PC-3 (cell line): ENCODE results near the gene TMEM196. TPM values are rescaled to one million over a fixed set of nuclear protein-coding genes. Genes with fewer than 3 reads are reported as not detected.

Experiments
- ATAC-seq: fragments of 200-7000 bp; cut with Tn5 transposase; 2 replicates; pipeline ENCODE4 v1.9.1; 2020; ENCODE audit warnings: mild to moderate bottlenecking, moderate library complexity
- BruUV-seq: library from RNA; stranded (reverse); fragments of 400-500 nt; replicated peaks from 2 replicates; lab custom pipeline; 2021; lab: Mats Ljungman, UMichigan
- CTCF ChIA-PET: fragments of 300-600 bp; sonication (Branson Sonifier 250); formaldehyde crosslinking; loops from one replicate; lab custom pipeline; 2022; ENCODE audit warnings: antibody characterized with exemption; lab: Charles Lee
- POLR2A ChIA-PET: fragments of 300-600 bp; sonication (Branson Sonifier 250); formaldehyde crosslinking; loops from one replicate; lab custom pipeline; 2022; ENCODE audit warnings: antibody characterized with exemption; ENCODE audit not compliant: unreplicated experiment; lab: Charles Lee
- DNase-seq: peaks from one replicate; pipeline ENCODE4 v3.0.0-alpha.2; 2015
- H2AFZ ChIP-seq: fragments of 300-600 bp; sonication (generic); 2 replicates; pipeline ENCODE4 v1.6.0; 2016; ENCODE audit warnings: antibody characterized with exemption, low read length
- H3F3A ChIP-seq: fragments of 300-600 bp; sonication (generic); one replicate; pipeline ENCODE4 v1.6.0; 2017; ENCODE audit warnings: antibody characterized with exemption, low read length, control low read depth, mild to moderate bottlenecking; ENCODE audit not compliant: unreplicated experiment
- H3K27ac ChIP-seq: fragments of 300-600 bp; sonication (generic); 2 replicates; pipeline ENCODE4 v1.5.1; 2016; ENCODE audit warnings: mild to moderate bottlenecking, low read length
- H3K27me3 ChIP-seq: fragments of 300-600 bp; sonication (generic); 2 replicates; pipeline ENCODE4 v1.6.1; 2016; ENCODE audit warnings: low read length, mixed read lengths
- H3K36me3 ChIP-seq: fragments of 300-600 bp; sonication (generic); 2 replicates; pipeline ENCODE4 v1.6.1; 2016; ENCODE audit warnings: low read depth, mixed run types, low read length, mixed read lengths
- H3K4me1 ChIP-seq: fragments of 300-600 bp; sonication (generic); 2 replicates; pipeline ENCODE4 v1.5.1; 2016; ENCODE audit warnings: low read length; ENCODE audit not compliant: insufficient read depth
- H3K4me2 ChIP-seq: fragments of 300-600 bp; sonication (generic); 2 replicates; pipeline ENCODE4 v1.6.0; 2016; ENCODE audit warnings: low read length
- H3K4me3 ChIP-seq: fragments of 300-600 bp; sonication (generic); 2 replicates; pipeline ENCODE4 v1.5.1; 2016; ENCODE audit warnings: mild to moderate bottlenecking, low read length, mixed read lengths
- H3K79me2 ChIP-seq: fragments of 300-600 bp; sonication (generic); 2 replicates; pipeline ENCODE4 v1.6.1; 2017; ENCODE audit warnings: low read length, mixed read lengths
- H3K9ac ChIP-seq: fragments of 300-600 bp; sonication (generic); 2 replicates; pipeline ENCODE4 v1.6.0; 2016; ENCODE audit warnings: mild to moderate bottlenecking, low read length
- H3K9me2 ChIP-seq: fragments of 300-600 bp; sonication (generic); replicated peaks from 2 replicates; pipeline ENCODE4 v1.6.1; 2016; ENCODE audit warnings: mixed run types, low read length, mixed read lengths
- H3K9me3 ChIP-seq: fragments of 300-600 bp; sonication (generic); 2 replicates; pipeline ENCODE4 v1.6.1; 2016; ENCODE audit warnings: low read length, mixed read lengths
- H4K20me1 ChIP-seq: fragments of 300-600 bp; sonication (generic); 2 replicates; pipeline ENCODE4 v1.6.1; 2016; ENCODE audit warnings: low read length, mixed read lengths
- EZH2 ChIP-seq: fragments of 300-600 bp; sonication (generic); IDR thresholded peaks from one replicate; pipeline ENCODE4 v1.6.1; 2017; ENCODE audit warnings: antibody characterized with exemption, mild to moderate bottlenecking, low read length; ENCODE audit not compliant: unreplicated experiment
- EZH2phosphoT487 ChIP-seq: fragments of 300-600 bp; sonication (generic); IDR thresholded peaks from 2 replicates; pipeline ENCODE4 v1.6.1; 2018; ENCODE audit warnings: mild to moderate bottlenecking, antibody characterized with exemption, low read length, borderline replicate concordance
- intact Hi-C: fragments of 100-400 bp; cut with micrococcal nuclease; formaldehyde crosslinking; loops from 2 replicates; pipeline ENCODE4 v1.9.0; 2023
- total RNA-seq: library from RNA; depleted of rRNA; stranded (reverse); fragments of >200 nt; gene quantifications from 2 replicates; pipeline ENCODE4 v1.2.3, GENCODE V29; 2014
- TF ChIP-seq, protein P1 (sequence below): fragments of 300-600 bp; sonication (generic); conservative IDR thresholded peaks from 2 replicates; pipeline ENCODE4 v1.5.1; 2017; ENCODE audit warnings: antibody characterized with exemption, low read depth, mild to moderate bottlenecking, low read length

TMEM196 gene
- total RNA-seq, 1 experiment from 2014 or later, result not detected

DNA sequence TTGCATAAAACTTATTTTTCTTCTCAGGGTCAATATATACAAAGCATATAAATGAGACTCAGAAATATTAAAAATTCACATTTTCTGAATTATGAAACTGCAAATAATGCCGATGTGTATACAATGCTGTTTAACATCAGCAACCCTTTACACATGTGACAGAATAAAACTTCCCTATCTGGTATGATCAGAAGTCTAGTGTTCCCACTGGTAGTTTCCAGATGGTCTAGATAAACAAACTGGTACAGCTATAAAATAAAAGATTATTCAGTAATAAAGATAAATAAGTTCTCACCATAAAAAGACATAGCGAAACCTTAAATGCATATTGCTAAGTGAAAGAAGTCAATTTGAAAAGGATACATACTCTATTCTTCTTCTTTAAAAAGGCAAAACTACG, 72.5 kb downstream of the TMEM196 start:
- Histone ChIP-seq H3K9me2 (no peaks in the 10 kb centered on the region), H3K27ac (no peak overlapping the region), H3K27me3 (no peaks in the 10 kb centered on the region), H3F3A (no peaks in the 10 kb centered on the region), H3K79me2 (peaks cover 33% of the 10 kb centered on the region), H3K4me1 (peaks cover 5% of the 10 kb centered on the region), H3K4me2 (no peak overlapping the region), H4K20me1 (peaks cover 15% of the 10 kb centered on the region; the same call in 1 of the 2 replicates), H3K9me3 (no peaks in the 10 kb centered on the region), H3K4me3 (no peak overlapping the region), H3K9ac (no peak overlapping the region), H3K36me3 (peaks cover 28% of the 10 kb centered on the region; the same call in 1 of the 2 replicates), H2AFZ (no peak overlapping the region)
- intact Hi-C loops, result no loop called here
- ATAC-seq, result no peak
- CTCF ChIA-PET, result interaction anchor here (0.6 kb wide), 1 partner anchor 8 kb away, joined by 4 read pairs; no protein-coding TSS in a partner anchor
- DNase-seq, result no peak
- no TSS peak for BruUV-seq
- POLR2A ChIA-PET, result interaction anchor here (0.7 kb wide), 1 partner anchor 1981 kb away, joined by 4 read pairs; no protein-coding TSS in a partner anchor
- TF ChIP-seq EZH2 (no peak), EZH2phosphoT487 (no peak)
- TF ChIP-seq, protein P1, sequence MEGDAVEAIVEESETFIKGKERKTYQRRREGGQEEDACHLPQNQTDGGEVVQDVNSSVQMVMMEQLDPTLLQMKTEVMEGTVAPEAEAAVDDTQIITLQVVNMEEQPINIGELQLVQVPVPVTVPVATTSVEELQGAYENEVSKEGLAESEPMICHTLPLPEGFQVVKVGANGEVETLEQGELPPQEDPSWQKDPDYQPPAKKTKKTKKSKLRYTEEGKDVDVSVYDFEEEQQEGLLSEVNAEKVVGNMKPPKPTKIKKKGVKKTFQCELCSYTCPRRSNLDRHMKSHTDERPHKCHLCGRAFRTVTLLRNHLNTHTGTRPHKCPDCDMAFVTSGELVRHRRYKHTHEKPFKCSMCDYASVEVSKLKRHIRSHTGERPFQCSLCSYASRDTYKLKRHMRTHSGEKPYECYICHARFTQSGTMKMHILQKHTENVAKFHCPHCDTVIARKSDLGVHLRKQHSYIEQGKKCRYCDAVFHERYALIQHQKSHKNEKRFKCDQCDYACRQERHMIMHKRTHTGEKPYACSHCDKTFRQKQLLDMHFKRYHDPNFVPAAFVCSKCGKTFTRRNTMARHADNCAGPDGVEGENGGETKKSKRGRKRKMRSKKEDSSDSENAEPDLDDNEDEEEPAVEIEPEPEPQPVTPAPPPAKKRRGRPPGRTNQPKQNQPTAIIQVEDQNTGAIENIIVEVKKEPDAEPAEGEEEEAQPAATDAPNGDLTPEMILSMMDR, result no peak

DNA sequence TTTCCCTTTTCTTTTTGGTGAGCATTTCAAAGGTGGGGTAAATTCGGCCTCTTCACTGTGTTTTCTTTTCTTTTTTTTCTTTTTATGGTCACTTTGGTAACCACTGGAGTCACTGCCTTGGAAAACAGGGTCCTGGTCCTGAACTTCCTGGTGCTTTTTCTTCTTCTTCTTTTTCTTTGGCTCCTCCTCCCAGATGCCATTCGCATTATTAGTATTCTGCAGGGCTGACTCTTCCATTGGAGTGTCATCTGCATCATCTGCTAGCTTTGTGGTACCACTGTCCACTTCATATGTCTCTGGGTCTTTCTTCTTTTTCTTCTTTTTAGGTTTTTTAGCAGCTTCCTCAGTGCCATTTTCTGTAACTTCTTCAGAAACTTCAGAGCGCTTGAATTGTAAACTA, 75.1 kb downstream of the TMEM196 start:
- POLR2A ChIA-PET, result no interaction called here
- no peaks in the 10 kb centered on the region for H3K4me1 ChIP-seq
- DNase-seq (no peak), ATAC-seq (no peak)
- no TSS peak for BruUV-seq
- no peaks in the 10 kb centered on the region for H3K27me3 ChIP-seq
- intact Hi-C loops, result no loop called here
- CTCF ChIA-PET, result no interaction called here
- no peak overlapping the region for H3K9ac ChIP-seq
- H3K36me3 ChIP-seq, result peaks cover 25% of the 10 kb centered on the region; the same call in 1 of the 2 replicates
- peaks cover 7% of the 10 kb centered on the region; the same call in 1 of the 2 replicates for H3K79me2 ChIP-seq
- no peak overlapping the region for H3K4me3 ChIP-seq
- H2AFZ ChIP-seq, result no peak overlapping the region
- H3F3A ChIP-seq, result no peaks in the 10 kb centered on the region
- no peak for TF ChIP-seq EZH2phosphoT487
- TF ChIP-seq, protein P1, result no peak
- TF ChIP-seq EZH2, result no peak
- no peaks in the 10 kb centered on the region for H3K9me3 ChIP-seq
- H3K4me2 ChIP-seq, result no peak overlapping the region
- H4K20me1 ChIP-seq, result 0 out of 2 replicates have a peak, but pooled peaks cover 4% of the 10 kb centered on the region
- no peak overlapping the region for H3K27ac ChIP-seq
- no peaks in the 10 kb centered on the region for H3K9me2 ChIP-seq

DNA sequence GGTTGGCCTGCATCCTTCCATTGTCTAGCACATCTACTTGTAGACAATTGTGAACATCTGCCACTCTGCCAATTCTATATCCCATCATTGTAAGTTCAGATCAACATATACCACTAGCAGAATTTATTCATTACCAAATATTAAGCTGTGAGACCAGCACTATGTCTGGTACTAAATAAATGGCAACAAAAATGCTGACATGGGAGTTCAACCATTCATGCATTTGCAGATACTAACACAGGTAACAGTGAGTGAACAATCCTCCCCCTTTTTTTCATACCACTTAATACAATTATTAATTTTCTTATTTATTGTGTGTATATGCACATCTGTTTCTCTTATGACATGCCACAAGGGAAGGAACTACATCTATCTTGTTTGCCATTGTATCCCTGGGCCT, 76.5 kb downstream of the TMEM196 start:
- BruUV-seq, result no TSS peak

More for the DNA sequence above, 76.5 kb downstream of the TMEM196 start:
- intact Hi-C loops, result no loop called here
- peaks cover 18% of the 10 kb centered on the region; the same call in 1 of the 2 replicates for H3K36me3 ChIP-seq
- H3K27me3 ChIP-seq, result no peaks in the 10 kb centered on the region
- H3F3A ChIP-seq, result no peaks in the 10 kb centered on the region
- POLR2A ChIA-PET, result no interaction called here
- DNase-seq (no peak), ATAC-seq (no peak)
- no peak overlapping the region for H3K4me3 ChIP-seq
- H3K79me2 ChIP-seq, result no peaks in the 10 kb centered on the region; the same call in 1 of the 2 replicates
- no peak overlapping the region for H3K9ac ChIP-seq
- TF ChIP-seq EZH2 (no peak), EZH2phosphoT487 (no peak)
- TF ChIP-seq, protein P1, result no peak
- no peak overlapping the region for H3K27ac ChIP-seq
- H3K9me2 ChIP-seq, result no peaks in the 10 kb centered on the region
- CTCF ChIA-PET, result no interaction called here
- no peaks in the 10 kb centered on the region for H3K9me3 ChIP-seq
- no peak overlapping the region for H3K4me2 ChIP-seq
- H2AFZ ChIP-seq, result no peak overlapping the region
- no peaks in the 10 kb centered on the region for H3K4me1 ChIP-seq
- H4K20me1 ChIP-seq, result no peaks in the 10 kb centered on the region
